OCI-M1 (cell line): Measurements from ENCODE around the gene GRIA1.
A peak's percentile ranks its signal among the peaks of the same experiment; 100 is the strongest.

Source experiments
- DNase-seq: peaks from one replicate; lab custom pipeline; 2025; lab: John Stamatoyannopoulos, UW

The GRIA1 gene

DNA sequence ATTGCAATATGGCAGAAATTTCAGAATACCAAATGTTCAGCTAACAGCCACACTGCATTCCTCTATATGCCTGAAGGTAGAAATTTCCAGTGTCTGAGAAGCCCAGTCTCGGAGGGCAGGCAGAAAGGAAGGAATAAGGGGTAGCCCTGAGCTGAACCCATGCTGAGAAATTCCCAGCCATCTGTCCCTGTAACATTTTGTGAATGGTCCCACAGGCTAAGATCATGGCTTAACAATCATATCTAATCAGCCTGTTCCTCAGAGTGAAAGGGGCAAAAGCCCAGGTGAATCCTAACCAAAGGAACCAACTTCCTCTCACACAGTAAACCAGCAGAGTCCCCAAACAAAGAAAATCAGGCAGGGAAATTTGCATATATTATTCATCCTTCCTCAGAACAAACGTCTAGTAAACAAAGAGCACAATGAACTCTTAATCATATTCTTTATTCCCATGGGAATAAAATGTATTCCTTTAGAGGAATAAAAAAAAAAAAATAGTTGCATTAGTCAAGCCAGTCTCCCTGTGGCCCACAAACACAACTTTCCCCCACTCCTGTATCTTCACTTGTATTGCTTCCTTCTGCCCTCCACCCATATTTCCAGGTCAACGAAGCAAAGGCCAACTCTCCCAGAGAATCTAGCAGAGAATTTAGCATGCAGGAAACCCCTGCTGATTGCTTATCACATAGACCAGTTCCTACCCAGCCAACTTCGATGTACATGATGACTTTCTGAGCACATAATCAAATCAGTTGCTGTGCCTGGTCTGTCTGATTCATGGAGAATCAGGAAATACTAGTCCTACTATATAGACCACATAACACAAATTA lies 290.6 kb downstream of the GRIA1 start:
- no peak for DNase-seq

GRCh38 chr5:153782589-153783361 lies 292.3 kb downstream of the GRIA1 start:
- DNase-seq: no peak

DNA sequence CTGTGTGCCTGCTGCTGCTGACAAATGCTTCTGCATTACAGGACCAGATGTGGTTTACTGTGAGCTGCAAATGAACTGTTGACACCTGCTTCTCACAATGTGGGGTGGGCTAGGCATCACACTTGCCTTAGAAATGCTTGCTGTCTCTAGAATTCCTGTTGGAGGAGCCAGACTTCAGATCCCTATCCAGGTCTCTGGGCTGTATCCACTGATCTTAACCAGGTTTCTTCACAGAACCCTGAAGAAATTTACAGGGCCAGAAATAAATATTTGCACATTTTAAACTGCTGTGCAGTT lies 292.8 kb downstream of the GRIA1 start:
- DNase-seq: no peak

GRCh38 chr5:153784277-153784676 lies 293.8 kb downstream of the GRIA1 start:
- no peak for DNase-seq

DNA sequence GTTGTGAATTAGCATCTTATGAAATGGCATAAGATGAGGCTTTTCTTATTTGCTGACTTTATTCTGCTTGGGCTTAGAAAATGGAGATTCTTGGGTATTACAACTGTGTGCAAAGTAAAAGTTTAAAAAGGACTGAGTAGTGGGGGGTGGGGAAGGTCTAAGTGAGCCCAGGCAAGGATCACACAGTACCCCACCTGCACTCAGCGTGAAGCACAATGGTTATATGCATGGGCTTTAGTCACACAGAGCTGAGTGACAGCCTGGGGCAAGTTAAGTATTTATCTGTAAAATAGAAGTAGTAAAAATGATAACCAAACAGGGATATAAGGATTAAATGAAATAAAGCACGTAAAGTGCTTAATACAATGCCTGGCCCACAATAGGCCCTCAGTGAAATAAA lies 300.9 kb downstream of the GRIA1 start:
- no peak for DNase-seq

DNA sequence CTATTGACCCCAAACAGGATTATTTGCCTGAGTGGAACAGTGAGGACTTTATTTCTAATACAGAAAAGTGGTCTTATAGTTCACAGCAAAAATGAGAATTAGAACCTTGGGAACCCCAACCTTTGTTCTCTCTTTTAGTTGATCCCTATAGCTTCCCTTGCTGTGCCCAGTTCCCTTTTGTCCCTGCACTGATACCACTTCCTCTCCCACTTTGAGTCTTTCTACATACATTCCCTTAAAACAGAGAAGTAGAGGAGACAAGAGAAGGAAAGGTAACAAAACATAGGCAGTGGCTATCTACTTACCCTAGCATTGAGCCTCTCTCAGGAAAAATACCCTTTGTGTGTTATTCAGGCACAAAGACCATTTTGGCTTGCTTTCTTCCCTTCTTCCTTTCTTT lies 301.8 kb downstream of the GRIA1 start:
- DNase-seq: no peak

- no peak for DNase-seq
Observed at GRCh38 chr5:153793699-153794098, 303.2 kb downstream of the GRIA1 start.

GRCh38 chr5:153794327-153794726 lies 303.9 kb downstream of the GRIA1 start:
- no peak for DNase-seq

GRCh38 chr5:153796527-153796926 lies 306.1 kb downstream of the GRIA1 start:
- no peak for DNase-seq

GRCh38 chr5:153797484-153797883 lies 307.0 kb downstream of the GRIA1 start:
- DNase-seq: no peak

DNA sequence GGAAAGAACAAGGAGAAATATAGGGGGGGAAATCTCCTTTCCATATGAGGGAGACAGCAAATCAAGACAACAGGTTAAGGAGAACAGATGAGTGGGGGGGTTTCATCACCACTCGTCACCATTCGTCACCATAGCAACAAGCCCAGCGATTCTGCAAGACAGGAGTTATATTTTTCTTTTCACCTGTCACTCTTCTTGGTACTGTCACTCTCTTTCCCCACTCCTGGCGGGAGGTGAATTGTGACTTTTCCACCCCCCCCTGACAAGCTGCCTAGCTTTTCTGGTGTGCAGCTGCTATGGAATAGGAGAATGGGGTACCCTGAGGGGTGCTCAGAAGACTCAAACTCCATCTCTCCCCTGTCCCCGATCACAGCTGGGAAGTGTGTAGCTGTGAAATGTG lies 308.4 kb downstream of the GRIA1 start:
- DNase-seq: no peak

- DNase-seq: no peak
Observed at GRCh38 chr5:153799466-153799865, 309.0 kb downstream of the GRIA1 start.

DNA sequence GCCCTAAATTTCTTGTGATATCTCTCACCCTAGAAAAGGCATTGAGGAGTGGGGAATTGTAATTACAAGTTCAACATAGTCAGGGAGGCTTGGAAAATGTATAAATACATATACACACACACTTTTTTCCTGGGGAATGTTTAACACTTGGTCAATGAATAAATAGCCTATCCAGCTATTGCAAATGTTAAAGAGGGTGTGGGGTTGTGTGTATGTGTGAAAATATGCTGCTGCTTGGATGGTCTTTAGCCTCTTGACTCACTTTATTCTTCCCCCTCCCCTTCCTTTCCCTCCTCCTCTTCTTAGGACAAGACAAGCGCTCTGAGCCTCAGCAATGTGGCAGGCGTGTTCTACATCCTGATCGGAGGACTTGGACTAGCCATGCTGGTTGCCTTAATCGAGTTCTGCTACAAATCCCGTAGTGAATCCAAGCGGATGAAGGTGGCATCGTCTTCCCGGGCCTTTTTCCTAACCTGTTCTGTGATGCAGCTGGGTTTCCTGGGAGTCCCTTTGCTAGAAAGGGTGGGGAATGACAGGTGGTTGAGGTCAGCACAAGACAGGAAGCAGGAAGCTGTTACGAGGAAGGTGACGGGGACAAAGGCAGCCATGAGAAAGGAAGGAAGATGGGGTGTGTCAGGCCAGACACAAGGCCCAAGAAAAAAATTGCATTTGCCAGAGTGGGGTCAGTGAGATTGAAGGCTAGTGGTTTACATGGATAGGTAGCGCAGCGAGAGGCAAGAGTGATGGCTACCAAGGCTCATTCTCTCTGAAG lies 311.8 kb downstream of the GRIA1 start:
- no peak for DNase-seq

DNA sequence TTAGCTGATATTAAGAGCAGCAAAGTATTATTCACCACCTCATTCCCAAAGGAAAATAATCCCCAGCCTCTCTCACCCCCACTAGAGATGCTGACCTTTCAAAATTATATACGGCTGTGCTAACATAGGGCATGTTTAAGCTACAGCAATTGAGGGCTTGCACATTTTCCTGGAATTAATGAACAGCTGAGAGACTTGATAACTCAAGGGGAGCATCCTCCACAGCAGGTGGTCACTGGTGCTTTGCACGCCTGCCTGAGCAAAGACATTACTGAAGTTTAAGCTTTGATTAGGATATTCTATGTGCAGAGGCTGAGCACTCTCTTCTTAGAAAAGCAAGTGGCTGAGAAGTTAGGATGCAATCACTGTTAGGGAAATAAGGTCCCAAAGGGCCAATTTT lies 317.3 kb downstream of the GRIA1 start:
- no peak for DNase-seq

DNA sequence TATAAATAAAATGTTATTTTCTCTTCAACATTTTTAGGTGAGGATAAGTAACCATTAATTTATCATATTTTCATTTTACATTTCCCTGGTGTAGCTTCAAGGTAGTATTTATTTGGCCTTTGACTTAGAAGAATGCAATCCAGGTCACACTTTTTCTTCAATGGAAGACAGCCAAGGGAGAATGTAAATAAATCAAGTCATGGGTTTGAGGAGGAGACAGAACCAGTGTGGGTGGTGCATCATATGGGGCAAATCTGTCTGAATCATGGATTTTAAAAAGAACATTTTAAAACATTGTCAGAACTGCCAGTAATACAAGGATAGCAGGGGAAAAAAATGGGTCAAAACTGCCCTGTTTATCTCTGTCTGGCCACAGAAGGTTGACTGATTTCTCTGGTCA lies 318.7 kb downstream of the GRIA1 start:
- DNase-seq: no peak

GRCh38 chr5:153813901-153814300 lies 323.4 kb downstream of the GRIA1 start:
- no peak for DNase-seq

- DNase-seq: no peak
Observed at GRCh38 chr5:153816870-153817269, 326.4 kb downstream of the GRIA1 start.

- DNase-seq: no peak
Observed at GRCh38 chr5:153818626-153819025, 328.2 kb downstream of the GRIA1 start.

DNA sequence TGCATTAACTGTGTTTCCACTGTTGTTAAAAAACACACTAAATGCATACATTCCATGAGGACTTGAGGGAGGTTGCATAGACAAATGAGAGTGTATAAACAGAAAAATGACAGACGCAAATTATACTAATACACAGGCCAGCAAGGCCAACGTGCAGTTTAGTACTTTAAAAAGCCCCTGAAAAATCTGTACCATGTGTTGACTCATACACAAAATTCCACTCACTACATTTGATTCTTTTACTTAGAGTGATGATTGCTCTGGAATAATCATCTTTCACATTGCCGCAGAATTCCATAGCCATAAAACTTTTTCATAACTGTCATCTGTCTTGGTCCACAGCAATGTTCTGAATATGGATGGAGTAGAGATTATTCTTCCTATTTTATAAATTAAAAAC lies 332.6 kb downstream of the GRIA1 start:
- DNase-seq: no peak

- no peak for DNase-seq
Observed at GRCh38 chr5:153824909-153825308, 334.4 kb downstream of the GRIA1 start.

DNA sequence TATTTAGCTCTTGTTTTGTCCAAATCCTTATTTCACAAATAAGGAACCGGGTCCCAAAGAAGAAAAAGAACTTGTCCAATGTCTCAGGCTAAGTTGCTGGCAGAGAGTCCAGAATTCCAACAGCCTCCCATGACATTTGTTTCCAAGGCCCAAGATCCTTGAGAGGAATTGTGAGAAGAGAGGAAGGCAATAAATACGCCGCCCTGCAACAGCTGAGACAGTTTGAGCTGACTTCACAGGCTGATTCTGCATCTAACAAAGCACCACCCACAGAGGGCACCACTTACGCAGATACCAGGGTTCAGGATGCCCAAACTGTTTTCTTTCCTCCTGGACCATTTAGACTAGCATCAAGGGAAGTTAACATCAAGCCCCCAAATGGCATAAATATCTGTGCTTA lies 336.9 kb downstream of the GRIA1 start:
- DNase-seq: no peak

DNA sequence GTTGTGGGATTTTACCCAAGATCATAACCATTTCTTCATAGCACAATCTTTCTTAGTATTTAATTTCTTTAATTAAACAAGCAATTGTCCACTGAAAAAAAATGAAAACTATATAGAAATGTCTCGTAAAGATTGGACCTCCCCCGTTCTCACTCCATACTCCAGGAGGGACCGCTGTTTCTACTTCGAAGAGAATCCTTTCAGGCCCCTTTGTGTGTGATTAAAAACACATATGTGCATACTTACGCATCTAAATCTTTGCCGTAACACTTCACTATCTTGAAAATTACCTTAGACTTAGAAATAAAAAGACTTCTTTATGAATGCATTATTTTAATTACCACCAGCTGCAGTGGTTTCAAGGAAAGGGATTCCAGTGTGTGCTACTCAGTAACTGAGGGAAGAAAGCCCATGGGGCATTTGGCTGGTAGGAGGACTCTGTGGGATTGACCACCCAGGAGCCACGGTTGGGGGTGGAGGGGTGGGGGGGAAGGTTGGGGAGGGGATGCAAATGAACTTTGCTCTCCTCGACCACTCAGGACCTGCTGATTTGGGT lies 339.1 kb downstream of the GRIA1 start:
- no peak for DNase-seq

- peak; percentile 82 for DNase-seq
Observed at GRCh38 chr5:153831973-153832372, 341.5 kb downstream of the GRIA1 start.
